C4-2B (cell line): ENCODE results near the gene SEMA6A.

Experiments
- H3K27ac ChIP-seq: fragments of 450-650 bp; 2 replicates; pipeline ENCODE4 v1.5.1; 2017
- CTCF ChIP-seq: fragments of 450-650 bp; conservative IDR thresholded peaks from 2 replicates; pipeline ENCODE4 v1.5.1; 2017; ENCODE audit warnings: mild to moderate bottlenecking
- ZFX ChIP-seq: fragments of 450-650 bp; IDR thresholded peaks from 2 replicates; pipeline ENCODE4 v1.6.1; 2017

SEMA6A gene

GRCh38 chr5:116567106-116567505 lies 7.5 kb downstream of the SEMA6A start:
- H3K27ac ChIP-seq, result no peak overlapping the region
- TF ChIP-seq ZFX (no peak), CTCF (no peak)

GRCh38 chr5:116566251-116566650 lies 8.4 kb downstream of the SEMA6A start:
- TF ChIP-seq ZFX (no peak), CTCF (no peak)
- no peak overlapping the region for H3K27ac ChIP-seq

- H3K27ac ChIP-seq, result no peak overlapping the region
- TF ChIP-seq ZFX (no peak), CTCF (no peak)
Measured at GRCh38 chr5:116564756-116565490, 9.7 kb downstream of the SEMA6A start.

- H3K27ac ChIP-seq, result no peak overlapping the region
- TF ChIP-seq CTCF, result no peak
- no peak for TF ChIP-seq ZFX
Measured at GRCh38 chr5:116564312-116564711, 10.3 kb downstream of the SEMA6A start.

- TF ChIP-seq ZFX (no peak), CTCF (no peak)
- H3K27ac ChIP-seq, result no peak overlapping the region
Measured at GRCh38 chr5:116563736-116564308, 10.8 kb downstream of the SEMA6A start.

GRCh38 chr5:116562669-116563068 lies 12.0 kb downstream of the SEMA6A start:
- no peak overlapping the region for H3K27ac ChIP-seq
- TF ChIP-seq ZFX, result no peak
- TF ChIP-seq CTCF, result no peak

- no peak overlapping the region for H3K27ac ChIP-seq
- TF ChIP-seq ZFX (no peak), CTCF (no peak)
Measured at GRCh38 chr5:116561658-116562057, 13.0 kb downstream of the SEMA6A start.
